NCI-H2107 treated with DMSO at 0.1 percent for 48 hours (cell line): ENCODE results near the gene PDXDC1.
"Not testable (repeated sequence)": the region's sequence is repeated elsewhere in the genome, so short reads cannot be mapped to it uniquely, and the experiment has no call there.

Experiments used
- DNase-seq: peaks from one replicate; lab custom pipeline; 2025; ENCODE audit not compliant: unreplicated experiment; lab: John Stamatoyannopoulos, UW

PDXDC1 gene

GRCh38 chr16:15035163-15035729 lies 60.4 kb downstream of the PDXDC1 start:
- no peak for DNase-seq

- DNase-seq, result no peak
Measured at GRCh38 chr16:15037003-15037402, 62.2 kb downstream of the PDXDC1 start.

DNA sequence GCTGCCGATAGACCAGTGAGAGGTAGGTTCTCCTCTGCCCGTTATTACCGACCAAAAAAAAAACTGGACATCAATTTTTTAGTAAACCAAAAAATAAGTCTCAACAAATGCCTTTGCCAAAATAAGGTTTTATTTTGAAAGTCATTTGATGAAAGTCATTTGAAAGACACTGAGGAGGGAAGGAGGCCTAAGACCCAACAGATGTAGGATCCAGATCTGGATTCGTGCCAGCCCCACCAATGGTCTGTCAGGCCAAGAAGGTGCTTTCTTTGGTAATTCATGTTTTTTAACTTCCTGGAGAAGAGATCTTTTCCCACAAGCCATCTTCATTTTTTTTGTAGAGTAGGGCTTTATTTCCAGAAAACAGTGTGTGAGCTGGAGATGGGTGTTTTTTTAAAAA lies 62.9 kb downstream of the PDXDC1 start:
- no peak for DNase-seq

- DNase-seq, result no peak
Measured at GRCh38 chr16:15038689-15039088, 63.9 kb downstream of the PDXDC1 start.

DNA sequence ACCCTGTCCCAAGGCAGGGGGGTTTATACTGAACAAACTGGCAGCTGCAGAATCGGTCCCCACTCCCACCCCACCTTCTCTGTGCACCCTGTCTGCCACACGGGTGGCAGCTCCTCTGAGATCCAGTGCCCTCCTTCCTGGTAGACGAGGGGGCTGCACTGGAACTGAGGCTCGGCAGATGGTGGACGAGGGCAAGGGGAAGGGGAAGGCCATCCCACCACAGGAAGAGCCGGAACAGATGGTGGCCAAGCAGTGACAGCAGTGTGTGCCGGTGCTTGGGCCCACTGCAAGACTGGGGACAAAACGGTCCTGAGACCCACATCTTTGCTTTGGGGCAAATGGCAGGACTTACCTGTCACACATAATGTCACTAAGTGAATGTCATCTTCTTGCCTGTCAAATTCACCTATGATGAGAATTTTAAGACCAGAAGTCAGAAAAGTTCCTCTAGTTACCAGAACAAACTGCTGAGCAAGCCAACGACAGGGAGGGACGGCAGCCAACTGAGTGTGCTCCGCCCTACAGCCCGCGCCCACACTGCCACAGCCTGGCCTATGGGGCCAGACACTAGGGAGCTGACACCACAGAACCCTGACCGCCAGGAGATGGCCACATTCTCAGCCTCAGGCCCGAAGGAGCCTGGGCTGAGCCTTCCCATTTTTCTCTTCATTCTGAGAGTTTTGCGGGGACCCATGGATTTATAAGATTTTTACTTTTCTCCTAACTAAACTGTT lies 66.6 kb downstream of the PDXDC1 start:
- no peak for DNase-seq

DNA sequence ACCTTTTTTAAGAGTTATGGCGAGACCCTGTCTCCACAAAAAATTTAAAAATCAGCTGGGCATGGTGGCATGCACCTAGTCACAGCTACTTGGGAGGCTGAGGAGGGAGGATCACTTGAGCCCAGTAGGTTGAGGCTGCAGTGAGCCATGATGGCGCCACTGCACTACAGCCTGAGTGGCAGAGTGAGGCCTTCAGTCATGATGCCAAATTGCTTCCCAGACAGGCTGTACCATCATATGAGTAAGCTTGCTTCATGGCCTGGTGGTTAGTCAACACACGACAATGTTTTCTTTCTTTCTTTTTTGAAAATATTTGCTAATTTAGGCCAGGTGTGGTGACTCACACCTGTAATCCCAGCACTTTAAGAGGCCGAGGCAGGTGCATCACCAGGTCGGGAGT lies 68.5 kb downstream of the PDXDC1 start:
- no peak for DNase-seq

DNA sequence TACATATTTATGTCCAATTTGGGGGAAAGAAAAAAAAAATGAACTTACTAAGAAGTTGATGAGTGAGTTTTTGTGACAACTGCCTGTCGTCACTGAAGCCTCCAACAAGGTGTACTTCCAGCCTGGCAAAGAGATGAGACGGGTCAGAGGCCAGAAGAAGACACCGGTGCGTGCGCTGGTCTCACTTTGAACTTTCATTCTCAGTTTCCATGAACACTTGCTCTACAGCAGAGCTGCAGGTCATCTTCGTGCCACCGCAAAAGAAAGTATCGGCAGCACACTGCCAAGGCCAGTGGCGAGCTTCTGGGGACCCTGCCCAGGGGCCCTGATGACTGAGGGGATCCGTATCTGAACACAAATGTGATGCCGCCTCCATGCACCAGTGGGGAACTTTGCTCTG lies 69.5 kb downstream of the PDXDC1 start:
- DNase-seq, result no peak

DNA sequence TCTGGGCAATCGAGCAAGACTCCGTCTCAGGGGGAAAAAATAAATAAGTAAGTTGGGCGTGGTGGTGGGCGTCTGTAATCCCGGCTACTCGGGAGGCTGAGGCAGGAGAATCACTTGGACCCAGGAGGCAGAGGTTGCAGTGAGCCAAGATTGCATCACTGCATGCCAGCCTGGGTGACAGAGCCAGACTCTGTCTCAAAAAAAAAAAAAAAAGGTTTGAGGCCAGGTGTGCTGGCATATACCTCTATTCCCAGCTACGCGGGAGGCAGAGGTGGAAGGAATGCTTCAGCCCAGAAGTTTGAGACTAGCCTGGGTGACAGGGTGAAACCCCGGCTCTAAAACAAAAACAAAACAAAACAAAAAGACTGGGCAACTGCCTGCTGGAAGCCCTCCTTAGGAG lies 70.4 kb downstream of the PDXDC1 start:
- DNase-seq, result not testable (repeated sequence)

DNA sequence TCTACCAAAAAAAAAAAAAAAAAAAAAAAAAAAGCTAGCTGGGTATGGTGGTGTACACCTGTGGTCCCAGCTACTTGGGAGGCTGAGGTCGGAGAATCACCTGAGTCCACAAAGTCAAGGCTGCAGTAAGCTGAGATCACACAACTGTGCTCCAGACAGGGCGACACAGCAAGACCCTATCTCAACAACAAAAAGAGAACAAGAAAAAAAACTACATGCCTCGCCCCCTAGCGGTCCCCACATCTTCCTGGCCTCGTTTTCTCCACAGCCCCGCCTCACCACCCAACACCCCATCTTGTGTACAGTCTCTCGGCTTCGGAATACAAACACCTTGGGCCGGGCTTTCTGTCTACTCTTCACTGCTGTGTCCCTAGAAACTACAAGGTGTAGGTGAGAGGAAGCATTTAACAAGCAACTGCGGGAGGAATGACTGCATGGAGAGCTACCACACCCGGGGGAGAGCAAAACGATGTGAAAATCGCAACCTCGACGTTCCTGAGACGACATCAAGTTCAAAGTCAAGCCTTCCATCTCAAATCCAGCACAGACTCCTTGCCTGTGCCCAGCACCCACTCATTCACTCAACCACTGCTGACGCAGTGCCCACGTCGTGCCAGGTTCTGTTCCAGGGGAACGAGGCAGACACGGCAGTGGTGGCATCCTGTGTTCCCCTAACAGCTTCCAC lies 72.0 kb downstream of the PDXDC1 start:
- no peak for DNase-seq

- DNase-seq, result no peak
Measured at GRCh38 chr16:15049581-15050180, 74.9 kb downstream of the PDXDC1 start.

GRCh38 chr16:15050440-15050839 lies 75.6 kb downstream of the PDXDC1 start:
- DNase-seq, result not testable (repeated sequence)

GRCh38 chr16:15051387-15051951 lies 76.6 kb downstream of the PDXDC1 start:
- DNase-seq, result no peak

GRCh38 chr16:15052747-15053476 lies 78.1 kb downstream of the PDXDC1 start:
- DNase-seq, result no peak

DNA sequence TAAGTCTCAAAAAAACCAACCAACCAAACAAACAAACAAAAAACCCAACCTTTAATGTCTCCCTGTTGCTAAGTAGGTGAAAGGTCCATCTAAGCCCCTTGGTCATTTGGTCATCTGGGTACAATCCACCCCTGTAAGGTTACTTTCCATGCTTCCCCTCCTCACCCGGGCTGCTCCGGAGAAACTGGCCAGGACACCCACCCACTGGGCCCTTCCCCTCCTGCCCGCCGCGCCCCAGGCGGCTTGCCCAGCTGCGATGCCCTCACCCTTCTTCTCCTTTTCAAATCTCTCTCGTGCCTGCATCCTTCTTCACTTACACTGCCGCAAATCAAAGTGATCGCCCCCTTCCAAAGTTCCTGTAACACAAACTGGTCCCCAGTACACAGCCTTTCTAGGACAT lies 79.1 kb downstream of the PDXDC1 start:
- no peak for DNase-seq

DNA sequence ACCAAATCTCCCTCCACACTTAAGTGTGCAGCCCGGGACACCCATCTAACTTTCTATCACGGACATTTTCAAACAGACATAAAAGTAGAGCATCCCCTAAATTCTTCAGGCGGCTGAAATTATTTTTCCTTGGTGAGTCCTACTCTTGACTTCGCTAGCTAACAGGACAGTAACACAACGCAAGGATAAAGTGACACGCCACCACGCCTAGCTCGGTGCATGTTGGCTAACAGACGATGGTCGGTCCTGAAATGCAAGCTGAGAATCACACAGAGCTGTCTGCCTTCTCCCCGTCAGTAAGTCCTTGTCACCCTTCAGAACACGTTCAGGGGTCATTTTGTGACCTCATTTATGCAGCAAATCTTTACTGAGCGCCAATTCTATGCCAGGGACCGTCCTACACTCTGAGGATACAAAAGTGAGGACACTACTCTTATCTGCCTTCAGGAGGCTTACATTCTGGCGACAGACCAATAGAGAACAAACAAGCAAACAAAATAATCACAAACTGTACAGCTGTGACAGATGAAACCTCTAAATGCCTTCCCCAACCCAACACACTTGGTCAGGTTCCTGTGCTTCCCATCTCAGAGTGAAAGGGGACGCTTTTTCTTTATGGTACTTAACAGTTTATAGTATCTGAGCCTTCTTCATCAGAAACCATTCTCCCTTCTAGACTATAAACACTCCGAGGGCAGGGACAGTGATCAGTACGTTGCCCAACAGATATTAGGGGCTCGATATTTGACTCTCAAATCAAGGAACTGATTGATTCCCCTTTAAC lies 79.7 kb downstream of the PDXDC1 start:
- DNase-seq, result no peak

GRCh38 chr16:15055141-15056053 lies 80.6 kb downstream of the PDXDC1 start:
- no peak for DNase-seq

- DNase-seq, result no peak
Measured at GRCh38 chr16:15057681-15058417, 83.0 kb downstream of the PDXDC1 start.

DNA sequence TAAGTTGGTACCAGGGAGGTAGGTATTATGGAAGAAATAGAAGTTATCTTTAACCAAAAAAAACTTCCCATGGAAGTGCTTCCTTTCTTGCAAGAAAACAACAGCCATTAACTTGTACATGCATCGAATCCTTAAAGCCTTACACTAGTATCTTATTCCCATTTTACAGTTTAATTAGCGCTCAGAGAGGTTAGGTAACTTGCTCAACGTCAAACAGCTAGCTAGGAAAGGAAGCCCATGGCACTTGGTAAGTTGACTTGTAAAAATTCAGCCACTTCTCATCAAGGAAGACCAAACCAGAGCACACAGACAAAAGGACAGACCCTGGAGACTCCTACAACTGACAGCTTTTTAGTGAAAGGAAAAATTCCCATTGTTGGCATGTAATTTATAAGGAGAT lies 84.5 kb downstream of the PDXDC1 start:
- no peak for DNase-seq
